Pericardium fibroblast (primary cell): Measurements from ENCODE around the gene SLC17A7. TPM values are rescaled to one million over a fixed set of nuclear protein-coding genes. Genes with fewer than 3 reads are reported as not detected.

Experiments used
- total RNA-seq: library from RNA; depleted of rRNA; stranded (reverse); fragments of >200 nt; gene quantifications from 2 replicates; pipeline ENCODE4 v1.2.3, GENCODE V29; 2015

SLC17A7 gene
- total RNA-seq: not detected in 2 replicates

DNA sequence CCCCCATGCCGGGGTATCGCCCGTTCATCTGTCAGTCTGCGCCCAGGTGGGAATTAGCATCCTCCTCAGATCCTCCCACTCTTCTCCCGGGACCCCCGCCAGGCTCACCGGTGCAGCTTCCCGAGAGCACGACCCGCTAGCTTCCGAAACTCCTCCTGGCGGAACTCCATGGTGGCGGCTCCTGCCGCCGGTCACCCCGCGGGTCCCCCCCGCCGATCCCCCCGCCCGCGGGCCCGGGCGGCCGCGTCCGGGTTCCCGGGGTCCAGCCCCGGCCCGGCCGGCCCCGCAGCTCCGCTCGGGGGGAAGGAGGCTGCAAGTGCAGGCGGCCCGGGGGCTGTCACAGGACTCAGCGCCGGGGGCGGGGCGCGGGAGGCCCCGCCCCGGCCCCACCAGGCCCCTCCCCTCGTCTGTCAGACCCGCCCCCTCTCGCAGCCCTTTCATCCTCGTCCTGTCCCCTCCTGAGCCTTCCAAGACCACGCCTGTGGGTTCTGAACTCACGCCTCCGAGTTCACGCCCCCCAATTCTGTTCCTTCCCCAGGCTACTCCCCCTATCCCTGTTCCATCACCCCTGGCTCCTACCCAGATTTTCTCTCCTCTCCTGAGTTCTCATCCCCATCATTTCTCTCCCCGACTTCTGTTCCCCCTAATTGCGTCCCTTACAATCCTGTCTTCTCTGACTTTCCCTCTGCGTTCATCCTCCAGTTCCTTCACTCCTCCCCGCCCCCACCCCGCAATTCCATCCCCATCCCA is at the start of gene SLC17A7:
Gene SLC17A7 (minus strand): TSS at position 318 of the 750 bp plus-strand sequence. CDS start 148 bp downstream, at position 170.

GRCh38 chr19:49487277-49488045 is 46.1 kb upstream of the SLC17A7 start, which contains the start of gene RPL13A:
Gene RPL13A (plus strand): TSS chr19:49487608. CDS start chr19:49487630, 22 bp downstream.

DNA sequence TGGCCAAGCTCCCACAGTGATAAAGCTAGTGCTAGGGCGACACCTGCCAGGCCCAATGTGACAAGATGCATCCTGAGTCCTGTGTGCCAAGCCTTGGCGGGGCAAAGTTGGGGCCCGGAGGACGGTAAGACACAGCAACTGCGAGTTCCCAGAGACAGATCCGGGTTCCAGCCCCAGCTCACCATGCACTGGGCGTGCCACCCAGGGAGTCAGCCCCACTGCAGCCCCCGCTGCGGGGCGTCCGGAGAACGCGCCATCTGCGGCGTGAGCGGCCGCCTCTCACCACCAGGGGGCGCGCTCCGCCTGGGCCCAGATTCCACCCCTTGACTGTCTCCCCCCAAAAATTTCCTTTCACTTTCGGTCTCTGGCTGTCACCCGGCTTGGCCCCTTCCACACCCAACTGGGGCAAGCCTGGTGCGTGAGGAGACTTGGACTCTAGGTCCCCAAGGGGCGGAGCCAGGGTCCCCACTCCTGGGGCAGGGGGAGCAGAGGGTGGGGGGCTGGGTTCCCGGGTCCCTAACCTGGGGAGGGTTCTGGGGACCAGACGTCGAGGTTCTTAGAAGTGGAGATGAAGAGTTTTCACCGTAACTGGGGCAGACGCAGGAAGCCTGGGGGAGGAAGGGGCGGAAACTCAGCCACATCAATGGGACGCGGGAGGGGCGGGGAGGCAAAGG is 32.7 kb upstream of the SLC17A7 start, which contains the start of gene FLT3LG:
Gene FLT3LG (plus strand): TSS at position 348 of the 674 bp plus-strand sequence. CDS start 425 bp downstream, outside the sequence.

DNA sequence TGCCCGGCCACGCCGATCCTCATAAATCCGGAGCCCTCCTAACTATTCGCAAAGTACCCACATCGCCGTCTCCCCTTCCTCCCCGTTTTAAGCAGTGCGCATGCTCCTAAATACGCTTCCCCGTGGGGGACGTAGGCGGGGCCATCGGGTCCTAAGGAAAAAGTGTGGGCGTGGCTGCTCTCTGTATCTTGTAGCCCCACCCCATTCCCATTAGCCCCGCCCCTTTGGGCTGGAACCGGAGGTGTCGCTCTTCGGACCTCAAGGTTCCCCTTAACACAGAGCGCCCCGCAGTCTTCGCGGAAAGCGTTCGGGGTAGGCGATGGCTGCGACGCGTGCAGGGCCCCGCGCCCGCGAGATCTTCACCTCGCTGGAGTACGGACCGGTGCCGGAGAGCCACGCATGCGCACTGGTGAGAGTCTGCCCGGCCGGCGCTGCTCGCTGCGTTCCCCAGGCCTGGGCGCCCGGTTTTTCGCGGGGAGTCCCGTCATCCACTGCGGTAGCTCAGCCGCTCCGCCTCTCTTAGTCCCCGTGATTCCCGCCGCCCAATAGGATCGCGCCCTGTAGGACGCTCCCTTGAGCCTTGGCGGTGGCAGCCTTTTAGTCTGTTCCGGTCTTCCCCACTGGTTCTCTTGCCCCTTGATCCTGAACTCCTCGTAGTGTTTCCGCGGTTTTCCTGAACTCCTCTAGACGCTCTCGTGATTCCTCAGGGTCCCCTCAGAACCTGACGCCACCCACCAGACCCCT is 11.9 kb upstream of the SLC17A7 start, which contains the start of gene ALDH16A1:
Gene ALDH16A1 (plus strand): TSS at position 213 of the 744 bp plus-strand sequence. CDS start 107 bp downstream, at position 320.

GRCh38 chr19:49451430-49452181 is 10.3 kb upstream of the SLC17A7 start, which contains the start of gene PIH1D1:
Gene PIH1D1 (minus strand): TSS chr19:49451814. CDS start chr19:49451574, 240 bp downstream.

GRCh38 chr19:49425178-49425577 is 16.1 kb downstream of the SLC17A7 start, which contains the start of gene GFY:
Gene GFY (plus strand): TSS chr19:49425388. CDS start chr19:49426431, 1,043 bp downstream.

DNA sequence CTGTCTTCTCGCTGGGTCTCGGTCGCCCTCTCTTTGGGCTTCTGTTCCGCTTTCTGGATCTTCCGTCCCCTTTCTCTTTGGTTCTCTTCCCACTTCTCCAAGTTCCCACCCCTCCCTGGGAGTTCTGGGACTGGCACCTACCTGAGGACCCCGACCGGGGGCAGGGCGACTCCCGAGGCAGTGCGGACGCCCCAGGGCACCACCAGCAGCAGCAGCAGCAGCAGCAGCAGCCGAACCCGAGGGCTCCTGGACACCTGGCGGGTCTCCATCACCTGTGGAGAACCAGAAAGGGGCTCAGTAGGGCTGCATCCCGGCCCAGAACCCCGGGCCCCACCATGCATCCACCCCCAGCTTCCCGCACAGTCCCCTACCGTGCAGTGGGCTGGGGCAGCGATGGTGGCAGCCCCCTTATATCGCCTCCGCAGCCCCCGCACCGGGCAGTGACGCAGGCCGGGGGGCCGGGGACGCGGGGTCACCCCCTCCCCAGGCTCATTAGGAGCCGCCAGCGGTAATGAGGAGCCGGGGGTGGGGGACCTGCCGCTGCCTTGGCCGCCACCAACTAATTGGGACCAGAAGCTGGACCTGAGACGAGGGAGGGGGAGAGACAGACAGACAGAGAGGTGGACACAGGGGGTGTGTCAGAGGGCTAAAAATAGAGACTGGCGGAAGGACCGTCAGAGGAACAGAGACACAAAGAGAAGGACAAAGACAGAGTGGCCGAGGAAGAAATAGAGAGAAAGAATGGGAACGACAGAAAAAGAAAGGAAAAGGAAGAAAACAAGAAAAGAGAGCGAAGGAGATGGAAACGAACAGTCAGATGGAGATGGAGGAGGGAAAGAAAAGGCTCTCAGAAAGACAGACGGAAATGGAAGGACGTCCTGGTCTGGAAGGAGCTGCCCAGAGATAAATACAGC is 18.0 kb downstream of the SLC17A7 start, which contains the start of gene PTH2:
Gene PTH2 (minus strand): TSS at position 371 of the 914 bp plus-strand sequence. CDS start 102 bp downstream, at position 269.

GRCh38 chr19:49387936-49388372 is 53.4 kb downstream of the SLC17A7 start, which contains the start of gene KASH5:
Gene KASH5 (plus strand): TSS chr19:49388249. CDS start chr19:49390884, 2,635 bp downstream.

Other genes with a start within 250 kb of the SLC17A7 start
- 0.51 TPM in 1 of 2 replicates, not detected in the other for gene SLC6A16, start 116.3 kb downstream of the SLC17A7 start, total RNA-seq
- gene CD37, start 106.1 kb downstream of the SLC17A7 start, total RNA-seq: not detected in 2 replicates
- gene TEAD2, start 79.1 kb downstream of the SLC17A7 start, total RNA-seq: 33.3 and 35.7 TPM in 2 replicates
- 0.70 TPM in 1 of 2 replicates, not detected in the other for gene DKKL1, start 77.7 kb downstream of the SLC17A7 start, total RNA-seq
- not detected in 2 replicates for gene KASH5, start 53.3 kb downstream of the SLC17A7 start, total RNA-seq
- gene PTH2, start 18.1 kb downstream of the SLC17A7 start, total RNA-seq: not detected in 2 replicates
- gene GFY, start 16.1 kb downstream of the SLC17A7 start, total RNA-seq: not detected in 2 replicates
- gene PIH1D1, start 10.3 kb upstream of the SLC17A7 start, total RNA-seq: 52.9 and 75.9 TPM in 2 replicates
- 25.3 and 36.2 TPM in 2 replicates for gene ALDH16A1, start 11.7 kb upstream of the SLC17A7 start, total RNA-seq
- gene FLT3LG, start 32.7 kb upstream of the SLC17A7 start, total RNA-seq: 2.6 and 3.3 TPM in 2 replicates
- 4,979 and 5,980 TPM in 2 replicates for gene RPL13A, start 46.1 kb upstream of the SLC17A7 start, total RNA-seq
- gene RPS11, start 54.9 kb upstream of the SLC17A7 start, total RNA-seq: 4,757 and 6,131 TPM in 2 replicates
- gene FCGRT, start 71.1 kb upstream of the SLC17A7 start, total RNA-seq: 117 and 185 TPM in 2 replicates
- 161 and 237 TPM in 2 replicates for gene RCN3, start 86.5 kb upstream of the SLC17A7 start, total RNA-seq
- gene NOSIP, start 139.0 kb upstream of the SLC17A7 start, total RNA-seq: 63.1 and 64.5 TPM in 2 replicates
- 0.09 TPM in 1 of 2 replicates, not detected in the other for gene PRRG2, start 139.8 kb upstream of the SLC17A7 start, total RNA-seq
- 6.9 and 8.0 TPM in 2 replicates for gene PRR12, start 149.7 kb upstream of the SLC17A7 start, total RNA-seq
- 93.1 and 141 TPM in 2 replicates for gene RRAS, start 198.6 kb upstream of the SLC17A7 start, total RNA-seq
- 31.8 and 47.6 TPM in 2 replicates for gene SCAF1, start 200.7 kb upstream of the SLC17A7 start, total RNA-seq
- gene IRF3, start 224.3 kb upstream of the SLC17A7 start, total RNA-seq: 33.0 and 39.3 TPM in 2 replicates
- 4.9 and 19.4 TPM in 2 replicates for gene BCL2L12, start 224.4 kb upstream of the SLC17A7 start, total RNA-seq
- 165 and 173 TPM in 2 replicates for gene PRMT1, start 235.7 kb upstream of the SLC17A7 start, total RNA-seq
- 0.12 and 0.26 TPM in 2 replicates for gene ADM5, start 248.1 kb upstream of the SLC17A7 start, total RNA-seq
- 11.0 and 14.8 TPM in 2 replicates for gene CPT1C, start 249.6 kb upstream of the SLC17A7 start, total RNA-seq